SK-N-SH treated with all-trans-retinoic acid at 6 μM for 48 hours (cell line): ENCODE results near the gene SPON1.

Experiments
- ATAC-seq: fragments of 200-7000 bp; cut with Tn5 transposase; 3 replicates; pipeline ENCODE4 v1.9.1; 2020; ENCODE audit warnings: mild to moderate bottlenecking, moderate library complexity
- ARNTL ChIP-seq: fragments of 450-650 bp; formaldehyde crosslinking; IDR thresholded peaks from 2 replicates; pipeline ENCODE4 v1.5.0; 2020; ENCODE audit warnings: low read depth, mild to moderate bottlenecking, moderate library complexity, borderline replicate concordance
- BACH2 ChIP-seq: fragments of 250-450 bp; sonication (Bioruptor Pico); IDR thresholded peaks from 2 replicates; pipeline ENCODE4 v1.9.0; 2021; ENCODE audit warnings: mild to moderate bottlenecking, borderline replicate concordance
- CREB5 ChIP-seq: fragments of 250-450 bp; sonication (Bioruptor Pico); IDR thresholded peaks from 2 replicates; pipeline ENCODE4 v1.5.1; 2020; ENCODE audit warnings: low read depth, mild to moderate bottlenecking, moderate library complexity
- CSRNP3 ChIP-seq: fragments of 250-450 bp; sonication (Bioruptor Pico); IDR thresholded peaks from 2 replicates; pipeline ENCODE4 v1.5.1; 2021; ENCODE audit warnings: mild to moderate bottlenecking, moderate library complexity
- GLIS3 ChIP-seq: fragments of 250-450 bp; sonication (Bioruptor Pico); IDR thresholded peaks from 2 replicates; pipeline ENCODE4 v1.5.0; 2020; ENCODE audit warnings: mild to moderate bottlenecking, moderate library complexity
- ISL1 ChIP-seq: fragments of 250-450 bp; sonication (Bioruptor Pico); IDR thresholded peaks from 2 replicates; pipeline ENCODE4 v2.1.2; 2022; ENCODE audit warnings: mild to moderate bottlenecking, moderate library complexity
- OSR1 ChIP-seq: fragments of 250-450 bp; sonication (Bioruptor Pico); IDR thresholded peaks from 2 replicates; pipeline ENCODE4 v1.8.0; 2022; ENCODE audit warnings: moderate library complexity, mild to moderate bottlenecking, inconsistent platforms
- PPARA ChIP-seq: fragments of 250-450 bp; sonication (Bioruptor Pico); IDR thresholded peaks from 2 replicates; pipeline ENCODE4 v1.5.0; 2020; ENCODE audit warnings: mild to moderate bottlenecking, borderline replicate concordance
- RARB ChIP-seq: fragments of 250-450 bp; sonication (Bioruptor Pico); IDR thresholded peaks from 2 replicates; pipeline ENCODE4 v1.8.0; 2021; ENCODE audit warnings: mild to moderate bottlenecking, moderate library complexity
- SNAI2 ChIP-seq: fragments of 250-450 bp; sonication (Bioruptor Pico); IDR thresholded peaks from 2 replicates; pipeline ENCODE4 v1.5.0; 2020; ENCODE audit warnings: mild to moderate bottlenecking, moderate library complexity
- TOX ChIP-seq: fragments of 250-450 bp; sonication (Bioruptor Pico); IDR thresholded peaks from 2 replicates; pipeline ENCODE4 v1.8.0; 2021; ENCODE audit warnings: mild to moderate bottlenecking, moderate library complexity, borderline replicate concordance
- ZC3H10 ChIP-seq: fragments of 250-450 bp; sonication (Bioruptor Pico); IDR thresholded peaks from 2 replicates; pipeline ENCODE4 v1.5.1; 2021; ENCODE audit warnings: mild to moderate bottlenecking, moderate library complexity
- ZFP3 ChIP-seq: fragments of 250-450 bp; sonication (Bioruptor Pico); IDR thresholded peaks from 2 replicates; pipeline ENCODE4 v1.5.0; 2020; ENCODE audit warnings: mild to moderate bottlenecking, moderate library complexity
- ZFP30 ChIP-seq: fragments of 450-650 bp; formaldehyde crosslinking; IDR thresholded peaks from 2 replicates; pipeline ENCODE4 v1.5.0; 2022; ENCODE audit warnings: mild to moderate bottlenecking, moderate library complexity
- ZNF565 ChIP-seq: fragments of 450-650 bp; formaldehyde crosslinking; conservative IDR thresholded peaks from 2 replicates; pipeline ENCODE4 v1.5.0; 2020; ENCODE audit warnings: low read depth, mild to moderate bottlenecking, moderate library complexity
- ZNF70 ChIP-seq: fragments of 450-650 bp; formaldehyde crosslinking; IDR thresholded peaks from 2 replicates; pipeline ENCODE4 v1.5.0; 2020; ENCODE audit warnings: mild to moderate bottlenecking, moderate library complexity
- ZNF8 ChIP-seq: fragments of 450-650 bp; formaldehyde crosslinking; IDR thresholded peaks from 2 replicates; pipeline ENCODE4 v1.5.0; 2020; ENCODE audit warnings: mild to moderate bottlenecking, moderate library complexity
- TF ChIP-seq, protein P1 (sequence below): fragments of 250-450 bp; sonication (Bioruptor Pico); IDR thresholded peaks from 2 replicates; pipeline ENCODE4 v1.8.0; 2020; ENCODE audit warnings: mild to moderate bottlenecking, moderate library complexity, borderline replicate concordance
- TF ChIP-seq, protein P2 (sequence below): fragments of 250-450 bp; sonication (Bioruptor Pico); IDR thresholded peaks from 2 replicates; pipeline ENCODE4 v1.5.0; 2020; ENCODE audit warnings: mild to moderate bottlenecking, moderate library complexity

SPON1 gene

GRCh38 chr11:14041040-14041439 is 78.5 kb downstream of the SPON1 start (continued):
- TF ChIP-seq ZNF565 (CRISPR knock-in tag) = no peak

DNA sequence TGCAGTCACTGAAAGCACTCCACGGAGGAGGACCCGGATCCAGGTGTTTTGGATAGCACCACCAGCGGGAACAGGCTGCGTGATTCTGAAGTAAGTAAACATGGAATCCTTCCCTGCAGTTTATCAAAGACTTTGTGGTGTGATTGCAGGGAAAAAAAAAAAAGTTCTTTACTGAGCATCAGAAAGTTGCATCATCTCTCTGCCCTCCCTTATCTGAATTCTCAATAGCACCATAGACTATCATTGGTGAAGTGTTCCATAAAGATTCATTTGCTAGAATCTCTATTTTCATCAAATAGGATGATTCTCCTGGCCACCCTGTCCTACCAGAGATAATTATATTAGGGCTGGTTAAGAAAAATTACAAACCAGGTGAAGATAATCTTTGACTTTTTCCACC is 79.0 kb downstream of the SPON1 start:
- no peak for ATAC-seq
- TF ChIP-seq TOX (CRISPR knock-in tag) (no peak), PPARA (CRISPR knock-in tag) (no peak), CSRNP3 (no peak), ZFP30 (no peak), SNAI2 (CRISPR knock-in tag) (no peak), ARNTL (CRISPR knock-in tag) (no peak), CREB5 (no peak), ZNF70 (CRISPR knock-in tag) (no peak), ZNF565 (CRISPR knock-in tag) (no peak), ZNF8 (CRISPR knock-in tag) (no peak), OSR1 (CRISPR knock-in tag) (no peak), ZFP3 (CRISPR knock-in tag) (no peak), GLIS3 (CRISPR knock-in tag) (no peak), RARB (CRISPR knock-in tag) (no peak)
- TF ChIP-seq, protein P1, sequence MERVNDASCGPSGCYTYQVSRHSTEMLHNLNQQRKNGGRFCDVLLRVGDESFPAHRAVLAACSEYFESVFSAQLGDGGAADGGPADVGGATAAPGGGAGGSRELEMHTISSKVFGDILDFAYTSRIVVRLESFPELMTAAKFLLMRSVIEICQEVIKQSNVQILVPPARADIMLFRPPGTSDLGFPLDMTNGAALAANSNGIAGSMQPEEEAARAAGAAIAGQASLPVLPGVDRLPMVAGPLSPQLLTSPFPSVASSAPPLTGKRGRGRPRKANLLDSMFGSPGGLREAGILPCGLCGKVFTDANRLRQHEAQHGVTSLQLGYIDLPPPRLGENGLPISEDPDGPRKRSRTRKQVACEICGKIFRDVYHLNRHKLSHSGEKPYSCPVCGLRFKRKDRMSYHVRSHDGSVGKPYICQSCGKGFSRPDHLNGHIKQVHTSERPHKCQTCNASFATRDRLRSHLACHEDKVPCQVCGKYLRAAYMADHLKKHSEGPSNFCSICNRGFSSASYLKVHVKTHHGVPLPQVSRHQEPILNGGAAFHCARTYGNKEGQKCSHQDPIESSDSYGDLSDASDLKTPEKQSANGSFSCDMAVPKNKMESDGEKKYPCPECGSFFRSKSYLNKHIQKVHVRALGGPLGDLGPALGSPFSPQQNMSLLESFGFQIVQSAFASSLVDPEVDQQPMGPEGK = no peak
- TF ChIP-seq, protein P2, sequence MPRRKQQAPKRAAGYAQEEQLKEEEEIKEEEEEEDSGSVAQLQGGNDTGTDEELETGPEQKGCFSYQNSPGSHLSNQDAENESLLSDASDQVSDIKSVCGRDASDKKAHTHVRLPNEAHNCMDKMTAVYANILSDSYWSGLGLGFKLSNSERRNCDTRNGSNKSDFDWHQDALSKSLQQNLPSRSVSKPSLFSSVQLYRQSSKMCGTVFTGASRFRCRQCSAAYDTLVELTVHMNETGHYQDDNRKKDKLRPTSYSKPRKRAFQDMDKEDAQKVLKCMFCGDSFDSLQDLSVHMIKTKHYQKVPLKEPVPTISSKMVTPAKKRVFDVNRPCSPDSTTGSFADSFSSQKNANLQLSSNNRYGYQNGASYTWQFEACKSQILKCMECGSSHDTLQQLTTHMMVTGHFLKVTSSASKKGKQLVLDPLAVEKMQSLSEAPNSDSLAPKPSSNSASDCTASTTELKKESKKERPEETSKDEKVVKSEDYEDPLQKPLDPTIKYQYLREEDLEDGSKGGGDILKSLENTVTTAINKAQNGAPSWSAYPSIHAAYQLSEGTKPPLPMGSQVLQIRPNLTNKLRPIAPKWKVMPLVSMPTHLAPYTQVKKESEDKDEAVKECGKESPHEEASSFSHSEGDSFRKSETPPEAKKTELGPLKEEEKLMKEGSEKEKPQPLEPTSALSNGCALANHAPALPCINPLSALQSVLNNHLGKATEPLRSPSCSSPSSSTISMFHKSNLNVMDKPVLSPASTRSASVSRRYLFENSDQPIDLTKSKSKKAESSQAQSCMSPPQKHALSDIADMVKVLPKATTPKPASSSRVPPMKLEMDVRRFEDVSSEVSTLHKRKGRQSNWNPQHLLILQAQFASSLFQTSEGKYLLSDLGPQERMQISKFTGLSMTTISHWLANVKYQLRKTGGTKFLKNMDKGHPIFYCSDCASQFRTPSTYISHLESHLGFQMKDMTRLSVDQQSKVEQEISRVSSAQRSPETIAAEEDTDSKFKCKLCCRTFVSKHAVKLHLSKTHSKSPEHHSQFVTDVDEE = no peak

DNA sequence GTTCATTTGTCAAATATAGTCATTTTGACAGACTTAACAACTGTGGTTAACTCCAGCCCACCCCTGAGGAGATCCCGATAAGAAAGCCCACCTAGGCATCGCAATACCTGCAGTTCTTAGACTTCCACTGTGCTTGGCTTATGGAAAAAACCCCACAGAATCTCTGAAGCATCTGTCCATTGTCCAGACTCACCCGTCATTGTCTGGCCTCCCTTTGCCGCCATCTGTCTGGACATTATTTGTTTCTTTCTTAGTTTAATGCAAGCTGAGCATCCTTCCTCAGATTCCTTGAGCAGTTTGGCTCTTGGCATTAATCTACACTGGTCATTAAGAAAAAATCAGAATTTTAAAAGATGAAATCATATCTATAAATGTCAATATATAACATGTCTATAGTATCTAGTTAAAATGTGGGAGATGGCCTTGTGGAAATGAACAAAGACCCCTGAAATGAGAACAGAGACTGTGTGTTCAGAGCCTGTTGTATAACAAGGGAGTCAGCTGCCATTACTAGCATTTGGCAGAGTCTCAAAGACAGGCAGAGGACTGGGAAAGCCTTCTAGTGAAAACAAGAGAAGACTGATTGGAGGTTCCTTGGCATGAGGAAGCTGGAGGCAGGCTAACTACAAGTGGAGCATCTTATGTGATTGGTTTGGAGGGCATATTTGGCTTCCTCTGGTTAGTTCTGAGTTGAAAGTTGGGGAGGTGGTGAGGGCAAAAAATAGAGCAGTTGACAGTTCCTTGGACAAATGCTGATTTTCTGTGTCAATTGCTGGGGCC is 80.4 kb downstream of the SPON1 start:
- ATAC-seq = no peak
- TF ChIP-seq, protein P2 = no peak
- TF ChIP-seq GLIS3 (CRISPR knock-in tag) (no peak), ISL1 (no peak), ZNF565 (CRISPR knock-in tag) (no peak), ZC3H10 (CRISPR knock-in tag) (no peak), ZFP30 (no peak), PPARA (CRISPR knock-in tag) (no peak), ZNF8 (CRISPR knock-in tag) (no peak), CREB5 (no peak), ZFP3 (CRISPR knock-in tag) (no peak), OSR1 (CRISPR knock-in tag) (no peak), TOX (CRISPR knock-in tag) (no peak), ARNTL (CRISPR knock-in tag) (no peak), CSRNP3 (no peak), RARB (CRISPR knock-in tag) (no peak), BACH2 (no peak)
- TF ChIP-seq, protein P1 = no peak
